GM23338 (cell line): Measurements from ENCODE around the gene KRTAP5-2.

Source experiments
- CREB1 ChIP-seq: fragments of 250-450 bp; sonication (Bioruptor Pico); IDR thresholded peaks from 2 replicates; pipeline ENCODE4 v1.5.0; 2020; ENCODE audit warnings: low read depth, mild to moderate bottlenecking, moderate library complexity
- EZH2 ChIP-seq: fragments of 200-600 bp; sonication (generic); IDR thresholded peaks from one replicate; pipeline ENCODE4 v1.8.0; 2017; ENCODE audit warnings: antibody characterized with exemption, mild to moderate bottlenecking, low read depth; ENCODE audit not compliant: unreplicated experiment
- EZH2phosphoT487 ChIP-seq: fragments of 200-600 bp; sonication (generic); IDR thresholded peaks from one replicate; pipeline ENCODE4 v1.8.1; 2018; ENCODE audit warnings: antibody characterized with exemption; ENCODE audit not compliant: unreplicated experiment
- NANOG ChIP-seq: IDR thresholded peaks from 2 replicates; pipeline ENCODE4 v1.6.1; 2016; ENCODE audit warnings: antibody characterized with exemption, borderline replicate concordance
- POLR2AphosphoS5 ChIP-seq: IDR thresholded peaks from 2 replicates; pipeline ENCODE4 v1.6.1; 2016; ENCODE audit warnings: antibody characterized with exemption, low read depth
- ZNF331 ChIP-seq: fragments of 250-450 bp; sonication (Bioruptor Pico); IDR thresholded peaks from 2 replicates; pipeline ENCODE4 v1.5.0; 2020; ENCODE audit warnings: low read depth, mild to moderate bottlenecking, moderate library complexity
- TF ChIP-seq, protein P1 (sequence below), 2 experiments: fragments of 200-600 bp in 1 of 2; sonication (generic) in 1 of 2; conservative IDR thresholded peaks; 2 replicates each; pipeline versions ENCODE4 v1.5.1 to v1.6.1; 2016 to 2017; ENCODE audit warnings: antibody characterized with exemption in 2 of 2, low read depth in 2 of 2, mild to moderate bottlenecking in 2 of 2, moderate library complexity in 1 of 2
- TF ChIP-seq, protein P2 (sequence below): fragments of 250-450 bp; sonication (Bioruptor Pico); IDR thresholded peaks from 2 replicates; pipeline ENCODE4 v1.5.0; 2020; ENCODE audit warnings: mild to moderate bottlenecking, moderate library complexity
- TF ChIP-seq, protein P3 (sequence below): IDR thresholded peaks from one replicate; pipeline ENCODE4 v1.6.1; 2018; ENCODE audit warnings: antibody characterized with exemption; ENCODE audit not compliant: unreplicated experiment

DNA sequence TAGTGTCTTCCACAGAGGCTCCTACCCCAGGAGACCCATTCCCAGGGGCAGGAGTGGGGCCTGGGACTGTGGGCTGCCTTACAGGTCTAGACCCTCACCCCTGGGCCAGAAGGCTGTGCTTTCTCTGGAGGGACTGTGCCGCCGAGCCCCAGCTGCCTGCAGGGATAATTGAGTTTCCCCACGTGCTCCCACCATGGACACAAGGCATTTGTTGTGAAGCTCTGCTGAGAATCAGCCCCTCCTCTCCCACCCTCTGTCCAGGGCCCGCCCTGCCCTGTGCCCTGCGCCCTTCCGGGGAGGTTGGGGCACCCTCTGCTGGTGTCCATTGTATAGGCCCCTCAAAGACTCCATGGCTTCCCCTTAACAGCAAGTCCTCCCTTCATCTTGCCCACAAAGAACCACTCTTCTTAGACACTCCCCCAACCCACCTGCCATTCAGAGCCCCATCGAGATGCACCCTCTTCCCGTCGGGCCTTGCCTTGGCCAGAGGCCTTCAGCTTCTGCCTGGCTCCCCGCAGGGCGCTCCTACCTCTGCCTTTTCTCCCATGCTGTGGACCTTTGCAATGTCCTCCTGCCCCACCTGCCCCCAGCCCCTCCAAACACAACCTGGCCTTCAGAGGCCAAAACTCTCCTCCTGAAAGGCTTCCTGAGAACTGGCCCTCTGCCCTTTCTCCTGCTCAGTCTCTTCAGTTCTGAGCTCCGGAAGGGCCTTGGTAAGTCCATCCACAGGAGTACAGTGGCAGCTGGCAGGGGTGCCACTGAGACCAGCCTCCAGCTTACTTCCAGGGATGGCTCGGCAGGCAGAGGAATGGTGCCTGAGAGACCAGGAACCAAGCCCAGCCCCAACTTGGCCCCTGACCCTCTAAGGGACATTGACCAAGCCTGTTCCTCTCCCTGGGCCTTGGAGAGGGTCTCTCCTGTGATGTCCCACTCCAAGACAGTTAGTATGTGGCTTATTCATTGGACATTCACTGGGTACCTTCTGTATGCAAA, 48.5 kb downstream of the KRTAP5-2 start:
- TF ChIP-seq, protein P1, sequence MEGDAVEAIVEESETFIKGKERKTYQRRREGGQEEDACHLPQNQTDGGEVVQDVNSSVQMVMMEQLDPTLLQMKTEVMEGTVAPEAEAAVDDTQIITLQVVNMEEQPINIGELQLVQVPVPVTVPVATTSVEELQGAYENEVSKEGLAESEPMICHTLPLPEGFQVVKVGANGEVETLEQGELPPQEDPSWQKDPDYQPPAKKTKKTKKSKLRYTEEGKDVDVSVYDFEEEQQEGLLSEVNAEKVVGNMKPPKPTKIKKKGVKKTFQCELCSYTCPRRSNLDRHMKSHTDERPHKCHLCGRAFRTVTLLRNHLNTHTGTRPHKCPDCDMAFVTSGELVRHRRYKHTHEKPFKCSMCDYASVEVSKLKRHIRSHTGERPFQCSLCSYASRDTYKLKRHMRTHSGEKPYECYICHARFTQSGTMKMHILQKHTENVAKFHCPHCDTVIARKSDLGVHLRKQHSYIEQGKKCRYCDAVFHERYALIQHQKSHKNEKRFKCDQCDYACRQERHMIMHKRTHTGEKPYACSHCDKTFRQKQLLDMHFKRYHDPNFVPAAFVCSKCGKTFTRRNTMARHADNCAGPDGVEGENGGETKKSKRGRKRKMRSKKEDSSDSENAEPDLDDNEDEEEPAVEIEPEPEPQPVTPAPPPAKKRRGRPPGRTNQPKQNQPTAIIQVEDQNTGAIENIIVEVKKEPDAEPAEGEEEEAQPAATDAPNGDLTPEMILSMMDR (conservative IDR thresholded peaks at IDR 0.05; ENCODE audit: low read depth in 2 of 2): peak; percentile 21 to 48; a peak in 3 of 4 replicates
- TF ChIP-seq CREB1 (CRISPR knock-in tag) (no peak), EZH2 (no peak), POLR2AphosphoS5 (no peak), EZH2phosphoT487 (no peak), ZNF331 (CRISPR knock-in tag) (no peak), NANOG (no peak)
- TF ChIP-seq, protein P2, sequence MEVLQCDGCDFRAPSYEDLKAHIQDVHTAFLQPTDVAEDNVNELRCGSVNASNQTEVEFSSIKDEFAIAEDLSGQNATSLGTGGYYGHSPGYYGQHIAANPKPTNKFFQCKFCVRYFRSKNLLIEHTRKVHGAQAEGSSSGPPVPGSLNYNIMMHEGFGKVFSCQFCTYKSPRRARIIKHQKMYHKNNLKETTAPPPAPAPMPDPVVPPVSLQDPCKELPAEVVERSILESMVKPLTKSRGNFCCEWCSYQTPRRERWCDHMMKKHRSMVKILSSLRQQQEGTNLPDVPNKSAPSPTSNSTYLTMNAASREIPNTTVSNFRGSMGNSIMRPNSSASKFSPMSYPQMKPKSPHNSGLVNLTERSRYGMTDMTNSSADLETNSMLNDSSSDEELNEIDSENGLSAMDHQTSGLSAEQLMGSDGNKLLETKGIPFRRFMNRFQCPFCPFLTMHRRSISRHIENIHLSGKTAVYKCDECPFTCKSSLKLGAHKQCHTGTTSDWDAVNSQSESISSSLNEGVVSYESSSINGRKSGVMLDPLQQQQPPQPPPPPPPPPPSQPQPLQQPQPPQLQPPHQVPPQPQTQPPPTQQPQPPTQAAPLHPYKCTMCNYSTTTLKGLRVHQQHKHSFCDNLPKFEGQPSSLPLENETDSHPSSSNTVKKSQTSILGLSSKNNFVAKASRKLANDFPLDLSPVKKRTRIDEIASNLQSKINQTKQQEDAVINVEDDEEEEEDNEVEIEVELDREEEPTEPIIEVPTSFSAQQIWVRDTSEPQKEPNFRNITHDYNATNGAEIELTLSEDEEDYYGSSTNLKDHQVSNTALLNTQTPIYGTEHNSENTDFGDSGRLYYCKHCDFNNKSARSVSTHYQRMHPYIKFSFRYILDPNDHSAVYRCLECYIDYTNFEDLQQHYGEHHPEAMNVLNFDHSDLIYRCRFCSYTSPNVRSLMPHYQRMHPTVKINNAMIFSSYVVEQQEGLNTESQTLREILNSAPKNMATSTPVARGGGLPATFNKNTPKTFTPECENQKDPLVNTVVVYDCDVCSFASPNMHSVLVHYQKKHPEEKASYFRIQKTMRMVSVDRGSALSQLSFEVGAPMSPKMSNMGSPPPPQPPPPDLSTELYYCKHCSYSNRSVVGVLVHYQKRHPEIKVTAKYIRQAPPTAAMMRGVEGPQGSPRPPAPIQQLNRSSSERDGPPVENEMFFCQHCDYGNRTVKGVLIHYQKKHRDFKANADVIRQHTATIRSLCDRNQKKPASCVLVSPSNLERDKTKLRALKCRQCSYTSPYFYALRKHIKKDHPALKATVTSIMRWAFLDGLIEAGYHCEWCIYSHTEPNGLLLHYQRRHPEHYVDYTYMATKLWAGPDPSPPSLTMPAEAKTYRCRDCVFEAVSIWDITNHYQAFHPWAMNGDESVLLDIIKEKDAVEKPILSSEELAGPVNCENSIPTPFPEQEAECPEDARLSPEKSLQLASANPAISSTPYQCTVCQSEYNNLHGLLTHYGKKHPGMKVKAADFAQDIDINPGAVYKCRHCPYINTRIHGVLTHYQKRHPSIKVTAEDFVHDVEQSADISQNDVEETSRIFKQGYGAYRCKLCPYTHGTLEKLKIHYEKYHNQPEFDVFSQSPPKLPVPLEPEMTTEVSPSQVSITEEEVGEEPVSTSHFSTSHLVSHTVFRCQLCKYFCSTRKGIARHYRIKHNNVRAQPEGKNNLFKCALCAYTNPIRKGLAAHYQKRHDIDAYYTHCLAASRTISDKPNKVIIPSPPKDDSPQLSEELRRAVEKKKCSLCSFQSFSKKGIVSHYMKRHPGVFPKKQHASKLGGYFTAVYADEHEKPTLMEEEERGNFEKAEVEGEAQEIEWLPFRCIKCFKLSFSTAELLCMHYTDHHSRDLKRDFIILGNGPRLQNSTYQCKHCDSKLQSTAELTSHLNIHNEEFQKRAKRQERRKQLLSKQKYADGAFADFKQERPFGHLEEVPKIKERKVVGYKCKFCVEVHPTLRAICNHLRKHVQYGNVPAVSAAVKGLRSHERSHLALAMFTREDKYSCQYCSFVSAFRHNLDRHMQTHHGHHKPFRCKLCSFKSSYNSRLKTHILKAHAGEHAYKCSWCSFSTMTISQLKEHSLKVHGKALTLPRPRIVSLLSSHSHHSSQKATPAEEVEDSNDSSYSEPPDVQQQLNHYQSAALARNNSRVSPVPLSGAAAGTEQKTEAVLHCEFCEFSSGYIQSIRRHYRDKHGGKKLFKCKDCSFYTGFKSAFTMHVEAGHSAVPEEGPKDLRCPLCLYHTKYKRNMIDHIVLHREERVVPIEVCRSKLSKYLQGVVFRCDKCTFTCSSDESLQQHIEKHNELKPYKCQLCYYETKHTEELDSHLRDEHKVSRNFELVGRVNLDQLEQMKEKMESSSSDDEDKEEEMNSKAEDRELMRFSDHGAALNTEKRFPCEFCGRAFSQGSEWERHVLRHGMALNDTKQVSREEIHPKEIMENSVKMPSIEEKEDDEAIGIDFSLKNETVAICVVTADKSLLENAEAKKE (CRISPR knock-in tag): no peak
- TF ChIP-seq, protein P3, sequence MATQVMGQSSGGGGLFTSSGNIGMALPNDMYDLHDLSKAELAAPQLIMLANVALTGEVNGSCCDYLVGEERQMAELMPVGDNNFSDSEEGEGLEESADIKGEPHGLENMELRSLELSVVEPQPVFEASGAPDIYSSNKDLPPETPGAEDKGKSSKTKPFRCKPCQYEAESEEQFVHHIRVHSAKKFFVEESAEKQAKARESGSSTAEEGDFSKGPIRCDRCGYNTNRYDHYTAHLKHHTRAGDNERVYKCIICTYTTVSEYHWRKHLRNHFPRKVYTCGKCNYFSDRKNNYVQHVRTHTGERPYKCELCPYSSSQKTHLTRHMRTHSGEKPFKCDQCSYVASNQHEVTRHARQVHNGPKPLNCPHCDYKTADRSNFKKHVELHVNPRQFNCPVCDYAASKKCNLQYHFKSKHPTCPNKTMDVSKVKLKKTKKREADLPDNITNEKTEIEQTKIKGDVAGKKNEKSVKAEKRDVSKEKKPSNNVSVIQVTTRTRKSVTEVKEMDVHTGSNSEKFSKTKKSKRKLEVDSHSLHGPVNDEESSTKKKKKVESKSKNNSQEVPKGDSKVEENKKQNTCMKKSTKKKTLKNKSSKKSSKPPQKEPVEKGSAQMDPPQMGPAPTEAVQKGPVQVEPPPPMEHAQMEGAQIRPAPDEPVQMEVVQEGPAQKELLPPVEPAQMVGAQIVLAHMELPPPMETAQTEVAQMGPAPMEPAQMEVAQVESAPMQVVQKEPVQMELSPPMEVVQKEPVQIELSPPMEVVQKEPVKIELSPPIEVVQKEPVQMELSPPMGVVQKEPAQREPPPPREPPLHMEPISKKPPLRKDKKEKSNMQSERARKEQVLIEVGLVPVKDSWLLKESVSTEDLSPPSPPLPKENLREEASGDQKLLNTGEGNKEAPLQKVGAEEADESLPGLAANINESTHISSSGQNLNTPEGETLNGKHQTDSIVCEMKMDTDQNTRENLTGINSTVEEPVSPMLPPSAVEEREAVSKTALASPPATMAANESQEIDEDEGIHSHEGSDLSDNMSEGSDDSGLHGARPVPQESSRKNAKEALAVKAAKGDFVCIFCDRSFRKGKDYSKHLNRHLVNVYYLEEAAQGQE: no peak
